Liver (tissue), 2 donors: ENCODE measurements around the gene ZNF223.

Experiments used
- HNF4A ChIP-seq, 2 donors: conservative IDR thresholded peaks; 2 replicates each; pipeline ENCODE4 v1.6.1; 2016; ENCODE audit warnings: antibody characterized with exemption in 2 of 2, mild to moderate bottlenecking in 2 of 2
- MAX ChIP-seq: IDR thresholded peaks from 2 replicates; pipeline ENCODE4 v1.6.1; 2016; ENCODE audit warnings: antibody characterized with exemption
- REST ChIP-seq: IDR thresholded peaks from 2 replicates; pipeline ENCODE4 v1.6.1; 2016; ENCODE audit warnings: antibody characterized with exemption, mild to moderate bottlenecking
- donor health status: healthy.

DNA sequence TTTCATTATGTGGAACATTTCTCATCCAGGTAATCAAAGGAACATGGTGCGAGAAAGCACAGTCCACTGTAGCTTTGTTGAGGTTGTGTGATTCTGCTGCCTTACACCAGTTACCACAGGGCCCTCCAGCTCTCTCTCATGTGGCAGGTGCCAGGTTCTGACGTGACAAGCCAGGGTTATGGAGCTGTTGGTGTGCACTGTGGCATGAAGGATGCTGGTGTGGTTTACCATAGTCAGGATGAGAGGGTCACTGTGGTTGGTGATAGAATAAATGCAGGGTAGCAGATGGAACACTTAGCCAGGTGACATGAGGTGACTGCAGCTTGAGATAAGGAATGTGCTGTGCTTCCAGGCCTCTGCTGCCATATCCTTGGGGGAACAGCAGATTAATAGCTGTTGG lies 7.4 kb downstream of the ZNF223 start:
- TF ChIP-seq REST (no peak), MAX (no peak), HNF4A (conservative IDR thresholded peaks at IDR 0.05) (no peak)
